Panc1 (cell line): ENCODE data around the gene HADHA. TPM values are rescaled to one million over a fixed set of nuclear protein-coding genes. Genes with fewer than 3 reads are reported as not detected.

Experiments used
- ATAC-seq: fragments of 200-7000 bp; cut with Tn5 transposase; 2 replicates; pipeline ENCODE4 v1.9.1; 2020; ENCODE audit warnings: mild to moderate bottlenecking, moderate library complexity
- BruUV-seq: library from RNA; stranded (reverse); fragments of 400-500 nt; replicated peaks from 2 replicates; lab custom pipeline; 2021; lab: Mats Ljungman, UMichigan
- CTCF ChIA-PET: fragments of 300-600 bp; sonication (Branson Sonifier 250); formaldehyde crosslinking; loops from one replicate; lab custom pipeline; 2022; ENCODE audit warnings: antibody characterized with exemption; lab: Charles Lee
- POLR2A ChIA-PET: fragments of 300-600 bp; sonication (Branson Sonifier 250); formaldehyde crosslinking; loops from one replicate; lab custom pipeline; 2022; ENCODE audit warnings: antibody characterized with exemption; lab: Charles Lee
- DNase-seq: peaks from one replicate; pipeline ENCODE4 v3.0.0-alpha.2; 2010; ENCODE audit warnings: low read depth, low spot score
- H3K27ac ChIP-seq: 2 replicates; pipeline ENCODE4 v1.5.1; 2011; ENCODE audit warnings: mild to moderate bottlenecking, low read length, inconsistent platforms
- H3K27me3 ChIP-seq: fragments of 200-500 bp; sonication (Bioruptor generic); 2 replicates; pipeline ENCODE4 v1.6.0; 2014; ENCODE audit warnings: low read length, inconsistent platforms; ENCODE audit not compliant: control insufficient read depth, insufficient read depth
- H3K36me3 ChIP-seq: fragments of 200-500 bp; sonication (Bioruptor generic); 2 replicates; pipeline ENCODE4 v1.5.1; 2014; ENCODE audit warnings: inconsistent platforms, mild to moderate bottlenecking, low read length, moderate library complexity; ENCODE audit not compliant: control insufficient read depth, insufficient read depth
- H3K4me1 ChIP-seq: 2 replicates; pipeline ENCODE4 v1.5.1; 2011; ENCODE audit warnings: inconsistent platforms, mild to moderate bottlenecking, low read length, moderate library complexity; ENCODE audit not compliant: control insufficient read depth, insufficient read depth
- H3K4me3 ChIP-seq, 2 experiments: 2 replicates each; pipeline ENCODE4 v1.5.1; 2011 to 2012; ENCODE audit warnings: low read depth in 2 of 2, low read length in 2 of 2, mild to moderate bottlenecking in 2 of 2, inconsistent platforms in 1 of 2, moderate library complexity in 1 of 2
- H3K9me3 ChIP-seq: fragments of 200-500 bp; sonication (Bioruptor generic); 2 replicates; pipeline ENCODE4 v1.5.1; 2014; ENCODE audit warnings: low read depth, mild to moderate bottlenecking, inconsistent platforms, low read length, moderate library complexity; ENCODE audit not compliant: control insufficient read depth, insufficient read depth
- POLR2AphosphoS5 ChIP-seq: IDR thresholded peaks from 2 replicates; pipeline ENCODE4 v1.6.1; 2012; ENCODE audit warnings: mild to moderate bottlenecking, low read depth, low read length, moderate library complexity
- SIN3A ChIP-seq: IDR thresholded peaks from 2 replicates; pipeline ENCODE4 v1.6.1; 2012; ENCODE audit warnings: low read depth, mild to moderate bottlenecking, low read length, moderate library complexity, borderline replicate concordance; ENCODE audit not compliant: insufficient read depth
- TCF7L2 ChIP-seq: IDR thresholded peaks from 2 replicates; pipeline ENCODE4 v1.6.1; 2011; ENCODE audit warnings: mild to moderate bottlenecking, low read depth, low read length, inconsistent platforms
- in situ Hi-C: cut with HindIII; loops from 2 replicates; pipeline ENCODE4 v1.10.0; 2016; ENCODE audit warnings: low sequenced_read_pairs, low pct_unique_long_range_greater_than_20kb
- intact Hi-C: fragments of 100-400 bp; cut with micrococcal nuclease; formaldehyde crosslinking; loops from one replicate; pipeline ENCODE4 v1.10.0; 2022; ENCODE audit not compliant: unreplicated experiment
- total RNA-seq: library from RNA; stranded (reverse); gene quantifications from one replicate; pipeline ENCODE4 v1.2.1, GENCODE V29; 2021; ENCODE audit not compliant: unreplicated experiment
- TF ChIP-seq, protein P1 (sequence below), 2 experiments: IDR thresholded peaks; 2 replicates each; pipeline ENCODE4 v1.6.1; 2011 to 2012; ENCODE audit warnings: low read depth in 2 of 2, control low read depth in 1 of 2, low read length in 1 of 2, mild to moderate bottlenecking in 1 of 2, moderate library complexity in 1 of 2; ENCODE audit not compliant: insufficient read depth in 1 of 2
- TF ChIP-seq, protein P2 (sequence below): fragments of 450-650 bp; IDR thresholded peaks from 2 replicates; pipeline ENCODE4 v1.5.1; 2017; ENCODE audit warnings: mild to moderate bottlenecking

HADHA gene
- total RNA-seq, 1 experiment from 2014 or later: 148 TPM

DNA sequence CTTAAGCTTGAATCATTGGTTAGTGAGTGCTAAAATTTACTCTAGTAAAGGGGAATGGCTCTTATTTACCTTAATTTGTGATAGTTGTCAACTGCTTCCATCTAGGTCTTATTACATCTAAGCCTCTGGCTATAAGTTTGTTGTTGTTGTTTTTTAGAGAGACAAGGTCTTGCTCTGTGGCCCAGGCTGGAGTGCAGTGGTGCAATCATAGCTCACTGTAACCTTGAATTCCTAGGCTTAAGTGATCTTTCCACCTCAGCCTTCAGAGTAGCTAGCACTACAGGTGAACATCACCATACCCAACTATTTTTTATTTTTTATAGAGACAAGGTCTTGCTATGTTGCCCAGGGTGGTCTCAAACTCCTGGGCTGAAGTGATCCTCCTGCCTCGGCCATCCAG, 6.6 kb downstream of the HADHA start:
- Histone ChIP-seq H3K4me3 (no peak overlapping the region), H3K27ac (no peak overlapping the region), H3K9me3 (no peaks in the 10 kb centered on the region), H3K4me1 (peaks cover 18% of the 10 kb centered on the region), H3K36me3 (peaks cover 31% of the 10 kb centered on the region), H3K27me3 (no peaks in the 10 kb centered on the region)
- CTCF ChIA-PET: no interaction called here
- POLR2A ChIA-PET: no interaction called here
- ATAC-seq: no peak
- intact Hi-C loops: no loop called here
- TF ChIP-seq POLR2AphosphoS5: no peak
- no peak for TF ChIP-seq SIN3A
- TF ChIP-seq TCF7L2: no peak
- TF ChIP-seq, protein P1, sequence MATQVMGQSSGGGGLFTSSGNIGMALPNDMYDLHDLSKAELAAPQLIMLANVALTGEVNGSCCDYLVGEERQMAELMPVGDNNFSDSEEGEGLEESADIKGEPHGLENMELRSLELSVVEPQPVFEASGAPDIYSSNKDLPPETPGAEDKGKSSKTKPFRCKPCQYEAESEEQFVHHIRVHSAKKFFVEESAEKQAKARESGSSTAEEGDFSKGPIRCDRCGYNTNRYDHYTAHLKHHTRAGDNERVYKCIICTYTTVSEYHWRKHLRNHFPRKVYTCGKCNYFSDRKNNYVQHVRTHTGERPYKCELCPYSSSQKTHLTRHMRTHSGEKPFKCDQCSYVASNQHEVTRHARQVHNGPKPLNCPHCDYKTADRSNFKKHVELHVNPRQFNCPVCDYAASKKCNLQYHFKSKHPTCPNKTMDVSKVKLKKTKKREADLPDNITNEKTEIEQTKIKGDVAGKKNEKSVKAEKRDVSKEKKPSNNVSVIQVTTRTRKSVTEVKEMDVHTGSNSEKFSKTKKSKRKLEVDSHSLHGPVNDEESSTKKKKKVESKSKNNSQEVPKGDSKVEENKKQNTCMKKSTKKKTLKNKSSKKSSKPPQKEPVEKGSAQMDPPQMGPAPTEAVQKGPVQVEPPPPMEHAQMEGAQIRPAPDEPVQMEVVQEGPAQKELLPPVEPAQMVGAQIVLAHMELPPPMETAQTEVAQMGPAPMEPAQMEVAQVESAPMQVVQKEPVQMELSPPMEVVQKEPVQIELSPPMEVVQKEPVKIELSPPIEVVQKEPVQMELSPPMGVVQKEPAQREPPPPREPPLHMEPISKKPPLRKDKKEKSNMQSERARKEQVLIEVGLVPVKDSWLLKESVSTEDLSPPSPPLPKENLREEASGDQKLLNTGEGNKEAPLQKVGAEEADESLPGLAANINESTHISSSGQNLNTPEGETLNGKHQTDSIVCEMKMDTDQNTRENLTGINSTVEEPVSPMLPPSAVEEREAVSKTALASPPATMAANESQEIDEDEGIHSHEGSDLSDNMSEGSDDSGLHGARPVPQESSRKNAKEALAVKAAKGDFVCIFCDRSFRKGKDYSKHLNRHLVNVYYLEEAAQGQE (IDR thresholded peaks at IDR 0.05; ENCODE audit: insufficient read depth in 1 of 2, low read depth in 2 of 2, low read length in 1 of 2): no peak
- no peak for DNase-seq
- in situ Hi-C loops: no loop called here
- no TSS peak for BruUV-seq

DNA sequence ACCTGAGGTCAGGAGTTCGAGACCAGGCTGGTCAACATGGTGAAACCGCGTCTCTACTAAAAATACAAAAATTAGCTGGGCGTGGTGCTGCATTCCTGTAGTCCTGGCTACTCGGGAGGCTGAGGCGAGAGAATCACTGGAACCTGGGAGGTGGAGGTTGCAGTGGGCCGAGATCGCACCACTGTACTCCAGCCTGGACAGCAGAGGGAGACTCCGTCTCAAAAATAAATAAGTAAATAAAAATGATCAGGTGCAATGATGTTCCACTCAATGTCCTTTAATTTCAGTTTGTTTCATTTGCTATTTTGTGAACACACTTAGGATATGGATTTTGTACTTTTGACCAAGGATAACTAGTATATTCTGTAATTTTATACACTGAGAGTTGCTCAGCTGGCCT, 9.3 kb downstream of the HADHA start:
- no peak for TF ChIP-seq POLR2AphosphoS5
- TF ChIP-seq, protein P2, sequence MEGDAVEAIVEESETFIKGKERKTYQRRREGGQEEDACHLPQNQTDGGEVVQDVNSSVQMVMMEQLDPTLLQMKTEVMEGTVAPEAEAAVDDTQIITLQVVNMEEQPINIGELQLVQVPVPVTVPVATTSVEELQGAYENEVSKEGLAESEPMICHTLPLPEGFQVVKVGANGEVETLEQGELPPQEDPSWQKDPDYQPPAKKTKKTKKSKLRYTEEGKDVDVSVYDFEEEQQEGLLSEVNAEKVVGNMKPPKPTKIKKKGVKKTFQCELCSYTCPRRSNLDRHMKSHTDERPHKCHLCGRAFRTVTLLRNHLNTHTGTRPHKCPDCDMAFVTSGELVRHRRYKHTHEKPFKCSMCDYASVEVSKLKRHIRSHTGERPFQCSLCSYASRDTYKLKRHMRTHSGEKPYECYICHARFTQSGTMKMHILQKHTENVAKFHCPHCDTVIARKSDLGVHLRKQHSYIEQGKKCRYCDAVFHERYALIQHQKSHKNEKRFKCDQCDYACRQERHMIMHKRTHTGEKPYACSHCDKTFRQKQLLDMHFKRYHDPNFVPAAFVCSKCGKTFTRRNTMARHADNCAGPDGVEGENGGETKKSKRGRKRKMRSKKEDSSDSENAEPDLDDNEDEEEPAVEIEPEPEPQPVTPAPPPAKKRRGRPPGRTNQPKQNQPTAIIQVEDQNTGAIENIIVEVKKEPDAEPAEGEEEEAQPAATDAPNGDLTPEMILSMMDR: peak; percentile 57
- no peaks in the 10 kb centered on the region for H3K27me3 ChIP-seq
- in situ Hi-C loops: no loop called here
- DNase-seq (no peak), ATAC-seq (no peak)
- H3K36me3 ChIP-seq: peaks cover 45% of the 10 kb centered on the region
- no peaks in the 10 kb centered on the region for H3K9me3 ChIP-seq
- BruUV-seq: no TSS peak
- intact Hi-C loops: no loop called here
- no peak overlapping the region for H3K4me3 ChIP-seq
- CTCF ChIA-PET: interaction anchor here (0.7 kb wide), 1 partner anchor 360 kb away, joined by 4 read pairs; no protein-coding TSS in a partner anchor
- POLR2A ChIA-PET: interaction anchor here (1.3 kb wide), 1 partner anchor 28 kb away, joined by 6 read pairs; no protein-coding TSS in a partner anchor
- H3K4me1 ChIP-seq: peaks cover 2% of the 10 kb centered on the region
- H3K27ac ChIP-seq: no peak overlapping the region

DNA sequence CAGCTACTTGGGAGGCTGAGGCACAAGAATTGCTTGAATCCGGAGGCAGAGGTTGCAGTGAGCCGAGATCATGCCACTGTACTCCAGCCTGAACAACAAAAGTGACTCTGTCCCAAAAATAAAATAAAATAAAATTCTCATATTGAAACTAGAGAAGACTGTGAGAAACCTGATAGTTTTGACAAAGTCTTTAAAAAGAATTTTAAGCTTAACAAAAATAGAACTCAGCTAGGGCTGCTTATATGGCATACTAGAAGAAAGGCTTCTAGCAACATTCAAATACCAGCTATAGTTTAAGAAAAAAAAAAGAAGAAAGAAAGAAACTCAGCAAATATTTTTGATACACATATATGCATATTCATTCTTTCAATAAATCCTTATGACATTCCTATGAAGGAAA, 13.6 kb downstream of the HADHA start:
- no peak for ATAC-seq
- ChIA-PET POLR2A (interaction anchor here (0.6 kb wide), 1 partner anchor 8 kb away, joined by 7 read pairs; no protein-coding TSS in a partner anchor), CTCF (interaction anchor here (0.6 kb wide), 1 partner anchor 96 kb away, joined by 4 read pairs; no protein-coding TSS in a partner anchor)
- Histone ChIP-seq H3K4me1 (no peaks in the 10 kb centered on the region), H3K27me3 (no peaks in the 10 kb centered on the region), H3K36me3 (peaks cover 34% of the 10 kb centered on the region), H3K27ac (no peak overlapping the region), H3K9me3 (0 out of 2 replicates have a peak, but pooled peaks cover 5% of the 10 kb centered on the region), H3K4me3 (no peak overlapping the region)
- TF ChIP-seq, protein P2: no peak
- no peak for TF ChIP-seq TCF7L2
- TF ChIP-seq POLR2AphosphoS5: no peak
- intact Hi-C loops (no loop called here), in situ Hi-C loops (no loop called here)
- BruUV-seq: no TSS peak
- DNase-seq: no peak
